ENCODE data around the gene MLF2.
A peak's percentile ranks its signal among the peaks of the same experiment; 100 is the strongest.

Gene MLF2

DNA sequence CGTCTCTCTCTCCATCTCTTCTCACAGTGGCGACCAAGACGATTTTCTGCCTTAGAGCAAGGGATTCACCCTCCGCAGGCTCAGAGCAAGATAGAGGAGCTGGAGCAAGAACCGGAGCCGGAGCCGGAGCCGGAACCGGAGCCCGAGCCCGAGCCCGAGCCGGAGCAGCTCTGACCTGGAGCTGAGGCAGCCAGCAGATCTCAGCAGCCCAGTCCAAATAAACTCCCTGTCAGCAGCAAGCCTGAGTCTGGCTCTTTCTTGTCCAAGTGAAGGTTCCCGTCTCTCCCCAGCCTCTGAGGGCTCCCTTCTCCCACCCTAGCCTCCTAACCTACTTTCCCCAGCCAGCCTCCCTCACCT, 25.3 kb upstream of the MLF2 start:
- no peak for DNase-seq (ENCODE audit: low read depth in 2 of 2)

DNA sequence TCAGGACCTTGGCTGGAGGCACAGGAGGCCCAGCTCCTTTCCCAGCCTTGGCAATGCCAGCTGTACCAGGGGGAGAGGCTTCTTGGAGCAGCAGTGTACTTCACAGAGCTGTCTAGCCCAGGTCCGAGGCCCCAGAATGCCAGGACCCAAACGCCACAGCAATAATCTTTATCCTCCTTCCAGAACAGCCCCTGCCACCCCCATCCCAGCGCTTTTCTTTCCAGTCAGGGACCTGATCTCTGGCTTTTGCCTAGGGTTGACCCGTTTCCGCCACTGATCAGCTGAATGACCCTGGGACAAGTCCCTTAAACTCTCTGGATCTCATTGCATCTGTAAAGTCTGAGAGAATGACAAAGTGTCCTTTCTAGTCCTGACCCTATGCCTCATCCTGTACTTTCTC, 24.4 kb upstream of the MLF2 start:
- DNase-seq (ENCODE audit: low read depth in 2 of 2), result no peak

DNA sequence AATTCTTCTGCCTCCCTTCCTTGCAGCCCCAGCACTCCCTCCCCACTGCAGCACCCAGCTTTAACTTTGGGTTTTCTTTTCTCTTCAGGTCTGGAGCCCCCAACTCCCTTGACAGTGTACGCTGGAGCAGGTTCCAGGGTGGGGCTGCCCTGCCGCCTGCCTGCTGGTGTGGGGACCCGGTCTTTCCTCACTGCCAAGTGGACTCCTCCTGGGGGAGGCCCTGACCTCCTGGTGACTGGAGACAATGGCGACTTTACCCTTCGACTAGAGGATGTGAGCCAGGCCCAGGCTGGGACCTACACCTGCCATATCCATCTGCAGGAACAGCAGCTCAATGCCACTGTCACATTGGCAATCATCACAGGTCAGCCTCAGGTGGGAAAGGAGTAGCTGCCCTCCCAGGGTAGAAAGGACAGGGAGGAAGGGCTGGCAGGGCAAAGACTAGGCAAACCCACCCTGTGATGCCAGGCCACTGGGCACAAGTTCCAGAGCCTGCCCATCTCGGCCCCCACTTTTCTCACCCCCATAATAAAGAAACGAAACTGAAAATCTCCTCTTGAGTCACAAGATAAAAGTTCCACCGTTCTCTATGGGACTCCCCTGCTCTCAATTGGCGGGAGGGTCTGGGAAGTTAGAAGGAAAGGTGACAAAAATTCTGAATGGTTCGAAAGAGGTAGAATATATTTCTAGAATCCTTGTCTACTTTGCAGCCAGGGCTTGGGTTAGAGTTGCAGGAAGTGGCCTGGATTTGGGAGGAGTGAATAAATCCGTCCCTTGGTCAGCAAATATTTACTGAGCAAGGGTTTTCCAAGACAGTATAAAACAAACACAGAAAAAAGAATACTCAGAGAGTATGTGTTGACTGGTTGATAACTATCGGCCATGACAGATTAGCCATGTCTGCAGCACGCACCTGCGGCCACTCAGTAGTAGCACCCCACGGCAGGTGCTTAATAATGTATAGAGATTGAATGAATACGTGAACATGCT, 22.5 kb upstream of the MLF2 start:
- no peak for DNase-seq (ENCODE audit: low read depth in 2 of 2)

DNA sequence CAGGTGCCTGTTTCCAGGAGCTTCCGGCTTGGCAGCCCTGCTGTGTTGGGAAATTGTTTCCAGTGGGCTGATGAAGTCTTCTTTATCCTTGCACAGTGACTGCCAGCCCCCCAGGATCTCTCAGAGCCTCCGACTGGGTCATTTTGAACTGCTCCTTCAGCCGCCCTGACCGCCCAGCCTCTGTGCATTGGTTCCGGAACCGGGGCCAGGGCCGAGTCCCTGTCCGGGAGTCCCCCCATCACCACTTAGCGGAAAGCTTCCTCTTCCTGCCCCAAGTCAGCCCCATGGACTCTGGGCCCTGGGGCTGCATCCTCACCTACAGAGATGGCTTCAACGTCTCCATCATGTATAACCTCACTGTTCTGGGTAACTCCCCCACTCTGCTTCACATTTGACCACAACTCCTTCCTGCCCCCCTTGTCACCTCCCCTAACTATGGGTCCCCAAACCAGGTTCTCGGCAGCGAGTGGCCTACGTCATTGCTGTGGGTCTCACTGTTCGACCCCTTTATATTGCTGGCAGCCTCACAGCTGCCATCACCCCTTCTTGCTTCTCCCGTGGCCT, 21.6 kb upstream of the MLF2 start:
- no peak for DNase-seq (ENCODE audit: low read depth in 2 of 2)

DNA sequence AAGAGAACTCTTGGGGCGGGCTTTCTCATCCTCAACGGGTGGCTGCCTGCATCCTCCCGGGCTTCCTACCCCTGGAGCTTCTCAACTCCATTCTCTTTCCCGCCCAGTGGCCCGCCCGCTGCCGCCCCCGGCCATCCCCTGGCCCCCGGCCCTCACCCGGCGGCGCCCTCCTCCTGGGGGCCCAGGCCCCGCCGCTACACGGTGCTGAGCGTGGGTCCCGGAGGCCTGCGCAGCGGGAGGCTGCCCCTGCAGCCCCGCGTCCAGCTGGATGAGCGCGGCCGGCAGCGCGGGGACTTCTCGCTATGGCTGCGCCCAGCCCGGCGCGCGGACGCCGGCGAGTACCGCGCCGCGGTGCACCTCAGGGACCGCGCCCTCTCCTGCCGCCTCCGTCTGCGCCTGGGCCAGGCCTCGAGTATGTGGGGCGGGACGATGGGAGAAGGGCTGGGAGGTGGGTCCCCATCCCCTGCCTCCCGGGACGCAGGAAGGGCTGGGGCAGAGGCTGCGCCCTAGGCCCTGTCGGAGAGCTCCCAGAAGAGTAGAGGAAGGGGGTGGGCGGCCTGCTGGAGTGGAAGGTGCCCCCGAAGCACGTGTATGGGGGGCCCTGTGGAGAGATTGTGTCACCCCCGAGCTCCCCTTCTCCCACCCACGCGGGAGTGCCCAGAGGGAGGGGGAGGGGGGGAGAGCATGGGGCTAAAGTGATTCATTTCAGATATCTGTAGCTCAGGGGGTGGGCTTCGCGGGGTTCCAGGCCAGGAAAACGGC, 20.8 kb upstream of the MLF2 start:
- DNase-seq (ENCODE audit: low read depth in 2 of 2), result peak in 1 of 2 donors; percentile 43

DNA sequence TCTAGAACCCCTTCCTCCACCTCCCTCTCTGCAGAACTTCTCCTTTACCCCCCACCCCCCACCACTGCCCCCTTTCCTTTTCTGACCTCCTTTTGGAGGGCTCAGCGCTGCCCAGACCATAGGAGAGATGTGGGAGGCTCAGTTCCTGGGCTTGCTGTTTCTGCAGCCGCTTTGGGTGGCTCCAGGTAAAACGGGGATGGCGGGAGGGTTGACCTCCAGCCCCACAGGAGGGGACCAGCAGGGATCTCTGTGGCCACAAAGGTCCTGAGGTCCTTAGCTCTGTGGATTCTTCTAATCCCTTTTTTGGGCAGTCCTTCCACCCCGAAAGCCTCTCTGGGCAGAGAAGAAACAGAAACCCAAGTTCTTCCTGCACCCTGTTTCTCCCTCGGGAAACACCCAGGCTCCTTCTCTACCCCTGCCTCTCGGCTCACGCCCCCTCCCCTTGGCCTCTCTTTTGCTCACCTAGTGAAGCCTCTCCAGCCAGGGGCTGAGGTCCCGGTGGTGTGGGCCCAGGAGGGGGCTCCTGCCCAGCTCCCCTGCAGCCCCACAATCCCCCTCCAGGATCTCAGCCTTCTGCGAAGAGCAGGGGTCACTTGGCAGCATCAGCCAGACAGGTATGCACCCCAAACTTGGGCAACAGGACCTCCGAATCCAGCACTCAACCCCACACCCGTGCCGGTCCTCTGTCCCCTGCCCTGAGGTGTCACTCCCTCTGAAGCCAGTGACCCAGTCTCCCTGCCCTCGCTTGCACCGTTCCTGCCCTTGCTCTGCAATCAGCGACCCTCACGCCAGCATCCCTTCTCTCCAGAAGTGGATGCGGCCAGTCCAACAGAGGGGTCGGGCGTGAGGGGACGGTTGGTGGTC, 20.0 kb upstream of the MLF2 start:
- DNase-seq (ENCODE audit: low read depth in 2 of 2), result no peak

DNA sequence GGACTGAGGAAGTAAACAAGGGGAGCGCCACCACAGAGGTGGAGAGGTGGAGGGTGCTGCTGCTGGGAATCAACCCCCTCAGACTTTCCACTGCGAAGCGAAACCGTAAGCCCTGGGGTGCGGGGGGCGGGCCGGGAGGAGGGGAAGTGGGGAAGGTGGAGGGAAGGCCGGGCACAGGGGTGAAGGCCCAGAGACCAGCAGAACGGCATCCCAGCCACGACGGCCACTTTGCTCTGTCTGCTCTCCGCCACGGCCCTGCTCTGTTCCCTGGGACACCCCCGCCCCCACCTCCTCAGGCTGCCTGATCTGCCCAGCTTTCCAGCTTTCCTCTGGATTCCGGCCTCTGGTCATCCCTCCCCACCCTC, 19.4 kb upstream of the MLF2 start, which contains the start of gene LAG3:
Gene LAG3 (plus strand): TSS at position 190 of the 365 bp plus-strand sequence. CDS start 333 bp downstream, outside the sequence.
- peak; percentile 60 to 63 for DNase-seq (ENCODE audit: low read depth in 2 of 2)

DNA sequence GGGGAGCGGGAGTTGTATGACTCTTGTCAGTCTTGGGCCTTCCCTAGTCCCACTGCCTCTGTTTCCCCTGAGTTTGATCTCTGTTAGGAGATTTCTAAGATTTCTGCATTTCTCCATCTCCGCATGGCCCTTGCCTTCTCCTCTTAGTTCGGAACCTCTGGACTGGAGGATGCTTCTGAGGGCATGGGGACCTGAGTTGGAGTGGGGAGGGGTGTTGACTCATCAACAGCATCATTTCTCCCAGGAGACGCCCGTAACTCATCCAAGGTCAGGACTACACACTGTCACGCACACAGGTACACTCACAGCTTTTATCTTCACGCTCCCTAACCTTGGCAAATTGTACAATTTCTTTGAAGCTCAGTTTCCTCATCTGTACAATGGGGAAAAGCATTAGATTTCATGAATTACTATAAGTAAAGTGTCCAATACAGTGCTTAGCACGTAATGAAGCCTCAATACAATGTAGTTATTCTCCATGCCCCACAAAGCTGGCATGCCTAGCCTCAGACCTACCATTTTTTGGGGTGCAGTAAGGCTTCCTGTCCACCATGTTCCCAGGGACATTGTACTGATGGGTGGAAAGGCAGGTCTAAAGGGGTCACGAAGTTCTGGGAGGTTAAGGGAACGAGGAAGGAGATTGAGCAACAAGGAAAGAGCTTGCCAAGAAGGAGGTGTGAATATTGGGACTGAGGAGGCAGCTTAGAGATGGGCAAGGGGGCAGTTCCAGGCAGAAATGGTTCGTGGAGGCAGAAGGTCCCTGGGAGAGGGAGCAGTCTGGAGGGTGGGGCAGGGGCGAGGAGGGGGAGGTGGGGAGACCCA, 18.8 kb upstream of the MLF2 start:
- no peak for DNase-seq (ENCODE audit: low read depth in 2 of 2)

DNA sequence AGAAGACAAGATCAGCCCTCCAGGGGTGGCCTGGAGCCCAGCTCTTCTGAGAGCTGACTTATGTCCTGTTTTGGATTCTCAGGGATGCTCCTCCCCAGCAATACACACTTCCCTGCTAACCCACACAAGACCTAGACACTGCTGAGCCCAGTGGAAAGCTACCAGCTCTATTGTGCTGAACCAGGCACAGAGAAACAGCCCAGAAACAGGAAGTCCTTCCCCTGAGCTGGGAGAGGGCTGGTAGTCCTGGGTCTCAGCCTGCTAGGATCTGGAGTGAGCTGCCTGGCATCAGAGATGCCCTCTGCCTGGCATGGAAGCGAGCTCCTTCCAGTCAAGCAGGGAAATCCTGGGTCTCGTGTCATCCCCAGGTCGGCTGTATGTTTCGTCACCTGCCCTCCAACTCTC, 18.2 kb upstream of the MLF2 start:
- no peak for DNase-seq (ENCODE audit: low read depth in 2 of 2)

DNA sequence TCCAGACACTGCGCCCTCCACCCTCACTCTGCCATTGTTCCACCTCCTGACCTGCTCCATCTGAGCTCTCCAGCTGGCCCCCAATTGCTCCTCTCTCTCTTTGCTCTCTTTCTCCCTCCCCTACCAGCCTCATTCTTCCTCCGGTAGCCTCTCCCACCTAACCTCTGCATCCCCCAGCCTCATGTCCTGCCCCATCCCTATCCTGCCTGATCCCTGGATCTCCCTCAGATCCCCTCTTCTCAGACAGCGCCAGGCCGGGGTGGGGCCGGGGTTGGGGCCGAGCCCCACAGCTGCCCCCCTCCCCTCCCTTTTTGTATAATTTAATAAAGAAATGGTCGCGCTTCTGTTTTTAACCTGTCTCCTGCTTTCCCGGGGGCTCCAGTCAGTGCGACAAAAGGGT, 17.7 kb upstream of the MLF2 start:
- no peak for DNase-seq (ENCODE audit: low read depth in 2 of 2)

DNA sequence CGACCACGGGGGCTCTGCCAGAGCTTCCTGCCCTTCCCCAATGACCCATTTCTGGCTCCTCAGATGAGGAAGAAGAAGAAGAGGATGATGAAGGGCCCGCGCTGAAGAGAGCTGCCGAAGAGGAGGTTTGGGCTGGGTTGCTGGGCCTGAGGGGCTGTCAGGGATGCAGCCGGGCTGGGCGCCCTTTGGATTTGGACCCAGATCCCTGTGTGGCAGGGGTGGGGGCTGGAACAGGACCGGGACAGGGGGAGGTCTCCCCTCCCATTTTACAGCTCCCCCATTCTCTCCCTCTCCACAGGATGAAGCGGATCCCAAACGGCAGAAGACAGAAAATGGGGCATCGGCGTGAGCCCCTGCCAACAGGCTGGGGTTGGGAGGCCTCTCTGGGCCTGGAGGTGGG, 17.2 kb upstream of the MLF2 start:
- no peak for DNase-seq (ENCODE audit: low read depth in 2 of 2)

DNA sequence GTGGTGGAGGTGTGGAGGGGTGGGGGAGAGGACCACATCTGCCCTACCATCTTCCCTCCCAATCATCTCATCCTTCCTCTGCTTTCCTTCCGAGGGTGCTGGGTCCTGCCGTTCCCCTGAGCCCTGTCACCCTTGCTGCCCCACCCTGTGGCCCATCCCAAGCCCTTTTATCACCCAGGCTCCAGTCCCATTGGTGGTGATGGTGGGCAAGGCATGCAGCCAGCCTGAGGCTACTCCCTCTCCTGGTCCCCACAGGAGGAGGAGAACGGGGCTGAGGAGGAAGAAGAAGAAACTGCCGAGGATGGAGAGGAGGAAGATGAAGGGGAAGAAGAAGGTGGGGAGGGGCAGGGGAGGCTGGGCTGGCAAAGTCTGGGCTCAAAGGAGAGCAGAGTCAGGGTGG, 16.7 kb upstream of the MLF2 start:
- no peak for DNase-seq (ENCODE audit: low read depth in 2 of 2)

DNA sequence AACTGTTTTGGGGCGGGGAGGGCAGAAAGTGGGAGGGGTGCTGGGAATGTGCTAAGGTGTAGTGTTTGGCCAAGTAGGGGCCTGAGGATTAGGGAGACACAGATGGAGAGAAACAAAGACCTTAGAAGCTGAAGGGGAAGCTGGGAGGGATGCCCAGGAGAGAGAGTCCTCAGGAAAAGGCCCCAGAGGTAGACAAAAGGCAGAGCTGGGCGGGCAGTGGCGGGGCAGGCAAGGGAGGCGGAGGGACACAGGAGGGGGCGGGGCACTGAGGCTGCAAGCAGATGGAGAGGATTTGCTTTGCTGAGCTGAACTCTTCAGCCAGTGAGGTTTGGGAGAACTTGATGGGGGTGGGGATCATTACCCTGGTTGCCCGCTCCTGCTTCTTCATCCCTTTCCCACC, 16.0 kb upstream of the MLF2 start:
- no peak for DNase-seq (ENCODE audit: low read depth in 2 of 2)

DNA sequence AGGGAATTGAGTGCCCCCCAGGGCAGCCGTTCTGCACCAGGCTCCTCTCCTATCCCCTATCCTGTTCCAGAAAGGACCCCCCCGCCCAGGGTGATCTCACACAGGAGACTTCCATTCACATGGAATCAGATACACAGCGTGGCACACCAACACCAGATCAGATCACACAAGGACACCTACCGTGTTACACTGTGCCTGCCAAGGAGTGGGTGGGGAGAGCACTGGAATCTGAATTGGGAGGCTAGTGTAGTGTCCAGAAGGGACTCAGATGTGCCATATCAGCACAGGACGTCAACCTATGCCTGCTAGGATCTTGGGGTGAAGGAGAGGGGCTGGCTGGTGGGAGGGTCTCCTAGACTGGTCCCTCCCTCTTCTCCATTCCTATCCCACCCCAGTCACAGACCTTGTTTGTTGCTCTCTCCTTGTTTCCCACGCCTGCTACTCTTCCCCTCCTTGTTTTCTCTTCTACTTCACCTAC, 15.5 kb upstream of the MLF2 start:
- no peak for DNase-seq (ENCODE audit: low read depth in 2 of 2)

DNA sequence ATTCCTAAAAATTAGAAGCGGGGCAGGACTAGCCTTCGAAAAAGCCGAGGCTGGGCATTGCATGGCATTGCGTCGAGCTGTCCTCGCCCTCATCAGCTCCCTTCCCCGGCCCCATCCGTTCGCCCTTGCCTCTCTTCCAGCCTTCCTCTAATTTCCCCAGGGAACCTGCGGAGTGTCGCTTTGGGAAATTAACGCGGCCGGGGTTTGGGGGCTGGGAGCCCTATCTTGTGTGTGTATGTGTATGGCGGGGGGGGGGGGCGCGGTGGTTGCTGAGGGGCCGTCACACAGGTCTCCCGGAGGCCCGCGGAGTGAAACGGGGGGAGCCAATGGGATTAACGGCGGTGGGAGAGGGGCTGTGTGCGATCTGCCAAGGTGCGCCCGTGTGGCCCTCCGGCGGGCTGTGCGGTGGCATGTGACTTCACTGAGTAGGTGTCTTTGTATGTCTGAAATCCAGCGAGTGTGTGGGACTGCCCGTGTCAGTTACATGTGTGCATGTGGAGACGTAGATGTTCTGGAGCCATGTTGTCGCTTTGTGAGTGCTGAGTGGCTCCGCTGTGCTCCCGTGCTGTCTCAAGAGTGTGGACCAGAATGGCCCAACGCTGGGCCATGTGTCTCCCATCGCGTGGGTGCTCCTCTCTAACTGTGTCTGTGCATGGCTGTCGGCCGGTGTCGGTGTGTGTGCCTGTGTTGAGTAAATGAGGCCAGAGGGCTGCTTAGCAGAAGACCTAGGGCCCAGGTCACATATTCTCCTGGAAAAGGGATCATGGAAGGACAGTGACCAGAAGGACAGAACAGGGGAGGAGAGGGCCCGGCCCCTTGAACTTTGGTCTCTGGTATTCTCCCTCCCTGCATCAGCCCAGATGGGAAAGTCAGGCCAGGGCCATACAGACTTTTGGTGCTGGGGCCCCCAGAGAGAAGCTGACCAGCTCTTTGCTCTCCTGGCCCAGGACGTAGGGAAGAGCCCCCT, 14.7 kb upstream of the MLF2 start:
- no peak for DNase-seq (ENCODE audit: low read depth in 2 of 2)

DNA sequence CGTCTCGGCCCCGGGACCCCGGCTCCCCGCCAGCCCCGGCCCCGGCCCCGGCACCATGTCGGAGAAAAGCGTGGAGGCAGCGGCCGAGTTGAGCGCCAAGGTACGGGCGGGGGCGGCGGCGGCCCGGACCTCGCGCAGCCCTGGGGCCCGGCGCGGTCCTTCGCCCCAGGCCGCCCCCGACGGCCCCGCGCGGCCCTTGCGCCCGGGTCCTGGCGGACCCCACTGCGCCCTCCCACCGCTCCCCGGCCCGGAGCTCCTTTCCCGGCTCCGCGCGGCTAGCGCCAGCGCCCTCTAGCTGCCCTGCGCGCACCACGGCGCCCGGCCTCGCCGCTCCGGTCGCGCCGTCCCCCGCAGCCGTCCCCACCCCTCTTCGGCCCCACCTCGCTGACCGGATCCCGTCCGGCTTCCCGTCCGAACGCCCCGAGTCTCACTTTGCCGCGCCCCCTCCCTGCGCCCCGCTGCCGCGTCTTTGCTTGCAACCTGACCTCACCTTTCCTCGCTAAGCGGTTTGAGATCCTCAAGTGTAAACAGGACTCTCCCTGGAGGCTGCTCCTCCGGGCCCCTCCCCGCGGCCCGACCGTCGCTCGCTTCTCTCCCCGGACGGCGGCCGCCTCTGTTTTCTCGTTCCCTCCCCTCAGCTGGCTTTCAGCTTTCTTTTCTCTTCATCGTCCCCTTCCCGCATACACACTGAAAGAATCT, 13.9 kb upstream of the MLF2 start:
- DNase-seq (ENCODE audit: low read depth in 2 of 2), result peak in 1 of 2 donors; percentile 53

DNA sequence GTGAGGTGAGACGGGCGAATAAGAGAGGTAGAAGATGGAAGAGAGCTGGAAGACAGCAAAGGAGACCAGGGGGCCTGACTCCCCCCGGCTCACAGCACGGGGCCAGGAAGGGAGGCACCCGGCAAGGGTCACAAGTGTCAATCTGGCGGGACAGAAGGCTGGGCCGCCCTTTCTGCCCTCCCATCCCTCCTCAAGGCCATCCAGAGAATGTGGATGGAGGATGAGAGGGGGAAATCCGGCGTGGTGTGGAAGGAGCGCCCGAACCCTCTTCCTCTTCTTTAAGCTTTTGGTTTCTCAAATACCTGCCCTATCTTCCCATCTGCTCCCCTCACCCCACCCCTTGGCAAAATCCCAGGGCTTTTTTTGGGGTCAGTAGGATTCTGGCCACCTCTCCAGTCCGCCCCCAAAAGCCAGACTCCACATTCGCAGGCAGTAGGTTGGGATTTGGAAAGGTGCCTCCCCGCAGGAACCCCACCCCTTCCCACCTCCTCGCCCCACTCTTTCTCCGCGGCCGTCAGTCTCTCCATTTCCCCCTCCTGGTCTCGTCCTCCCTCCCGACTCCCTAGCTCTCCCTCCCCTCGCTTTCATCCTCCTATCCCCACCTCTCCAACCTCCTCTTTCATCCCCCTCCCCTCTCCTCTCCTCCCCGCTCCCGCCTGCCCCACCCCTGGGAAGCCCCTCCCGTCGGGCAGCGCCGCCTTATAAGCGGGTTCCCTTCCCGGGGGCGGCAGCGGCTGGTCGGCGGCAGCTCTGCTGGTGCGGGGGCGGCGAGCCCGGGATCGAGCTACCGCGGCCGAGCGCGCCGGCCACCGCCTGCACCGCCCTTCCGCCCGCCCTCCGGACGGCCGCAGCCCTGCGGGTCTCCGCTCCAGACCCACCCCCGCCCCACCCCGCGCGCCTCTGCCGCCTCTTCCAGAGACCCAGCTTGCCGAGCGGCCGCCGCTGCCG, 13.0 kb upstream of the MLF2 start, which contains the start of gene PTMS:
Gene PTMS (plus strand): TSS at position 730 of the 948 bp plus-strand sequence. CDS start 343 bp downstream, outside the sequence.
- no peak for DNase-seq (ENCODE audit: low read depth in 2 of 2)
